IPS DF 6.9 (cell line): ENCODE measurements around the gene CTH.
"Not testable (repeated sequence)": the region's sequence is repeated elsewhere in the genome, so short reads cannot be mapped to it uniquely, and the experiment has no call there.

ENCODE experiments used
- DNase-seq: peaks from one replicate; pipeline ENCODE4 v3.0.0-alpha.2; 2013; ENCODE audit warnings: low read depth, low spot score
- H3K27ac ChIP-seq: one replicate; pipeline ENCODE4 v1.5.1; 2013; ENCODE audit warnings: low read length, control low read depth
- H3K27me3 ChIP-seq: 2 replicates; pipeline ENCODE4 v1.6.1; 2013; ENCODE audit warnings: mild to moderate bottlenecking, low read length; ENCODE audit not compliant: control insufficient read depth, insufficient read depth
- H3K36me3 ChIP-seq: 2 replicates; pipeline ENCODE4 v1.6.1; 2013; ENCODE audit warnings: low read length; ENCODE audit not compliant: control insufficient read depth, insufficient read depth
- H3K4me1 ChIP-seq: 2 replicates; pipeline ENCODE4 v1.6.1; 2013; ENCODE audit warnings: low read length; ENCODE audit not compliant: control insufficient read depth, insufficient read depth
- H3K4me3 ChIP-seq: 2 replicates; pipeline ENCODE4 v1.5.1; 2013; ENCODE audit warnings: mild to moderate bottlenecking, low read length
- H3K9me3 ChIP-seq: 2 replicates; pipeline ENCODE4 v1.6.1; 2013; ENCODE audit warnings: low read length, inconsistent platforms; ENCODE audit not compliant: control insufficient read depth, insufficient read depth
- WGBS: extraction: QIAGEN DNeasy Blood & Tissue Kit; methylation state at CpG from one replicate; pipeline ENCODE4 v1.1.7; 2013; ENCODE audit warnings: mixed read lengths, missing lambda C conversion rate; ENCODE audit not compliant: insufficient read length, insufficient coverage; 5-methylcytosine and 5-hydroxymethylcytosine counted together

The CTH gene

DNA sequence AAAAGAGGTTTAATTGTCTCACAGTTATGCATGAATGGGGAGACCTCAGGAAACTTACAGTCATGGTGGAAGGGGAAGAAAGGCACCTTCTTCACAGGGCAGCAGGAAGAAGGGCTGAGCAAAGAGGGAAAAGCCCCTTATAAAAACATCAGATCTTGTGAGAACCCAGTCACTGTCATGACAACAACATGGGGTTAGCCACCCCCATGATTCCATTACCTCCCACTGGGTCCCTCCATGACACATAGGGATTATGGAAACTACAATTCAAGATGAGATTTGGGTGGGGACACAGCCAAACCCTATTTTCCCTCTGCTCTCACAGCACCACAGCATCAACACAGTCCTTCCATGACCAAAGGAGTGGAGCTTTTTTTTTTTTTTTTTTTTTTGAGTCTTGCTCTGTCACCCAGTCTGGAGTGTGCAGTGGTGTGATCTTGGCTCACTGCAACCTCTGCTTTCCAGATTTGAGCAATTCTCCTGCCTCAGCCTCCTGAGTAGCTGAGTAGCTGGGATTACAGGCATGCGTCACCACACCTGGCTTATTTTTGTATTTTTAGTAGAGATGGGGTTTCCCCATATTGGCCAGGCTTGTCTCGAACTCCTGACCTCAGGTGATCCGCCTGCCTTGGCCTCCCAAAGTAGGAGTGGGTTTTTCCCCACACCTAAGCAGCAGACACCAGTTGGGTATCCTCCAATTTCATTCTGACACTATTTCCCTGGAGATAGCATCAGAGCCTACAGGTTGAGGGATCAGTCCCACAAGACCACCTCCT is 41.3 kb downstream of the CTH start:
- not testable (repeated sequence) for H3K9me3 ChIP-seq, H3K4me1 ChIP-seq, H3K27ac ChIP-seq, H3K4me3 ChIP-seq, H3K27me3 ChIP-seq, H3K36me3 ChIP-seq, DNase-seq
- WGBS = no CpG with 5 or more reads among the region's 3 CpGs

GRCh38 chr1:70455291-70455690 is 44.2 kb downstream of the CTH start:
- Histone ChIP-seq H3K36me3 (no peaks in the 10 kb centered on the region), H3K9me3 (no peaks in the 10 kb centered on the region), H3K4me1 (no peaks in the 10 kb centered on the region), H3K4me3 (no peak overlapping the region), H3K27me3 (no peaks in the 10 kb centered on the region), H3K27ac (no peak overlapping the region)
- DNase-seq = no peak
- WGBS = no CpG with 5 or more reads among the region's 2 CpGs

- H3K4me3 ChIP-seq = no peak overlapping the region
- H3K9me3 ChIP-seq = no peaks in the 10 kb centered on the region
- no peaks in the 10 kb centered on the region for H3K36me3 ChIP-seq
- no peaks in the 10 kb centered on the region for H3K27me3 ChIP-seq
- no peaks in the 10 kb centered on the region for H3K4me1 ChIP-seq
- no peak for DNase-seq
- H3K27ac ChIP-seq = no peak overlapping the region
Observed at GRCh38 chr1:70458131-70458530, 47.1 kb downstream of the CTH start.

GRCh38 chr1:70459496-70460225 is 48.6 kb downstream of the CTH start:
- no peaks in the 10 kb centered on the region for H3K27me3 ChIP-seq
- H3K4me1 ChIP-seq = no peaks in the 10 kb centered on the region
- no CpG with 5 or more reads among the region's 4 CpGs for WGBS
- no peak overlapping the region for H3K4me3 ChIP-seq
- no peak for DNase-seq
- no peaks in the 10 kb centered on the region for H3K9me3 ChIP-seq
- H3K36me3 ChIP-seq = no peaks in the 10 kb centered on the region
- H3K27ac ChIP-seq = no peak overlapping the region

GRCh38 chr1:70460740-70461713 is 50.0 kb downstream of the CTH start:
- H3K9me3 ChIP-seq, H3K36me3 ChIP-seq, H3K4me1 ChIP-seq, H3K27ac ChIP-seq, DNase-seq, H3K4me3 ChIP-seq, H3K27me3 ChIP-seq: not testable (repeated sequence)
- no CpG with 5 or more reads among the region's 8 CpGs for WGBS

DNA sequence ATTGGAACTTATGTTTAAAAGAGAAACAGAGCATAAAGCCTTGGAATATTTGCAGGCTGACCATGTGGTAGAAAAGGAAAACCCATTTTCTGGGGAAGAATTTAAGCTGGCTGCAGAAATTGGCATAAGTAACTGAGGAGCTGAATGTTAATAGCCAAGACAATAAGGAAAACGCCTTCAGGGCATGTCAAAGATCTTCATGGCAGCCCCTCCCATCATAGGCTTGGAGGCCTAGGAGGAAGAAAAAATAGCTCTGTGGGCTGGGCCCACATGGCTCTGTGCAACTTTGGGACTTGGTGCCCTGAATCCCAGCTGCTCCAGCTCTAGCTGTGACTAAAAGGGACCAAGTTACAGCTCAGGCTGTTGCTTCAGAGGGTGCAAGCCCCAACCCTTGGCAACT is 51.5 kb downstream of the CTH start:
- Histone ChIP-seq H3K9me3 (no peaks in the 10 kb centered on the region), H3K27ac (no peak overlapping the region), H3K27me3 (no peaks in the 10 kb centered on the region), H3K4me1 (no peaks in the 10 kb centered on the region), H3K36me3 (no peaks in the 10 kb centered on the region), H3K4me3 (no peak overlapping the region)
- no peak for DNase-seq
- WGBS = no CpG with 5 or more reads among the region's 1 CpG

DNA sequence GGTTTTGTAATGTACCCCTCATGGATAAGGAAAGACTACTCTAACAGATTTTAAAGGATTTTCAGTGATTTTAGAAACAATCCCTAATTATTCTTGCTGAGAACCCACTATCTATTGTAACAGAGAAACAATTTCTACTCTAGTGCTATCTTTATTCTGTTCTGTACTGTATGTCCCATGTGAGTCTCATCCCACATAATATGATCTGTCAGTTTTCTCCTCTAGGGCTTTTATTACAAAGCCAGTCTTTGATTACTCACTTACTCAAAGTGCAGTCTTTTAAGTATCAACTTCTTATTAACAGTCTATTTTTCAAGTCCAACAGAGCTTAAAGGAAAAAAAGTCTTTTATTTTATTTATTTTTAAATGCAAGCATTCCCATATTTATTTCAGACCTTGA is 54.8 kb downstream of the CTH start:
- Histone ChIP-seq H3K36me3 (no peaks in the 10 kb centered on the region), H3K27ac (no peak overlapping the region), H3K4me1 (no peaks in the 10 kb centered on the region), H3K9me3 (no peaks in the 10 kb centered on the region), H3K27me3 (no peaks in the 10 kb centered on the region), H3K4me3 (no peak overlapping the region)
- DNase-seq = no peak

GRCh38 chr1:70467531-70467930 is 56.5 kb downstream of the CTH start:
- no peak overlapping the region for H3K27ac ChIP-seq
- no CpG with 5 or more reads among the region's 6 CpGs for WGBS
- DNase-seq = no peak
- H3K9me3 ChIP-seq = no peaks in the 10 kb centered on the region
- H3K27me3 ChIP-seq = no peaks in the 10 kb centered on the region
- H3K4me3 ChIP-seq = no peak overlapping the region
- H3K36me3 ChIP-seq = no peaks in the 10 kb centered on the region
- no peaks in the 10 kb centered on the region for H3K4me1 ChIP-seq

DNA sequence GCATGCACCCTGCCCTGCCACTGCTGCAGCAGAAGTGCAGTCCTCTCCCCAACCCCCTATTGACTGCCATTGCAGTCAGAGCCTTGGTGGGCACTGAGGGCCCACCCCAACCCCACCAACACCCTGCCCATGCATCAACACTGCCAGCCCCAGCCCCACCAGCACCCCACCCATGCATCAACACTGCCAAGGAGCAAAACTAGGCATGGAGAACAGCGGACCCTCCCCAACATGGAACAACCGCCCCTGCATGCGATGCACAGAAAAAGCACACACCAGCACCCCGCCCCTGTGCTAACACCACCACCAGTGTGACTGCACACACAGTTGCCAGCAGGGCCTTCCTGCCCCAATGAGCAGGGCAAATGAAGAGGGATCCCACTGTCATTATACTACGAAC is 57.1 kb downstream of the CTH start:
- DNase-seq = no peak
- WGBS = no CpG with 5 or more reads among the region's 5 CpGs
- no peak overlapping the region for H3K4me3 ChIP-seq

GRCh38 chr1:70469184-70469583 is 58.1 kb downstream of the CTH start:
- DNase-seq, H3K36me3 ChIP-seq, H3K9me3 ChIP-seq, H3K27ac ChIP-seq, H3K4me3 ChIP-seq, H3K27me3 ChIP-seq, H3K4me1 ChIP-seq: not testable (repeated sequence)
- WGBS = no CpG with 5 or more reads among the region's 2 CpGs

More for the DNA sequence above, 57.1 kb downstream of the CTH start:
- no peaks in the 10 kb centered on the region for H3K36me3 ChIP-seq
- no peak overlapping the region for H3K27ac ChIP-seq
- H3K4me1 ChIP-seq = no peaks in the 10 kb centered on the region
- no peaks in the 10 kb centered on the region for H3K9me3 ChIP-seq
- no peaks in the 10 kb centered on the region for H3K27me3 ChIP-seq
